Measurements from ENCODE around the gene CRBN. TPM values are rescaled to one million over a fixed set of nuclear protein-coding genes. Genes with fewer than 3 reads are reported as not detected.

Gene CRBN
- total and polyA plus RNA-seq, 9 of the 15 experiments (the other 6 are each of a cell fraction or from before 2014, with no cell fraction given): 40.8 to 331 (median 57.4) TPM

- TF ChIP-seq MITF (IDR thresholded peaks at IDR 0.05) (no peak), RUNX1 (IDR thresholded peaks at IDR 0.05; ENCODE audit: low read depth) (no peak), MAX (CRISPR knock-in tag; IDR thresholded peaks at IDR 0.05) (peak; percentile 77), ZNF444 (CRISPR knock-in tag; IDR thresholded peaks at IDR 0.05) (no peak), NCOA1 (IDR thresholded peaks at IDR 0.05; ENCODE audit: low read depth) (no peak), SFPQ (IDR thresholded peaks at IDR 0.05; ENCODE audit: low read depth, low read length) (no peak), KAT8 (IDR thresholded peaks at IDR 0.05; ENCODE audit: low read depth) (no peak), BRD4 (IDR thresholded peaks at IDR 0.05) (no peak), NCOR1 (IDR thresholded peaks at IDR 0.05) (peak; percentile 38; the same call in 1 of the 2 replicates), MECOM (CRISPR knock-in tag; IDR thresholded peaks at IDR 0.05) (no peak), BMI1 (IDR thresholded peaks at IDR 0.05; ENCODE audit: low read length) (no peak), ZBTB12 (CRISPR knock-in tag; IDR thresholded peaks at IDR 0.05) (no peak; the same call in 1 of the 2 replicates), DEAF1 (CRISPR knock-in tag; IDR thresholded peaks at IDR 0.05) (peak; percentile 61; the same call in 1 of the 2 replicates), MLLT1 (IDR thresholded peaks at IDR 0.05) (peak; percentile 39 to 64; a peak in 2 of 4 replicates), ZBTB11 (CRISPR knock-in tag; IDR thresholded peaks at IDR 0.05) (no peak; a peak in 1 of 6 replicates)
Measured at GRCh38 chr3:3179407-3180094, at the start of gene CRBN (continued).

All from K562 (cell line).